ENCODE results near the gene ERMP1.
"Not testable (repeated sequence)": the region's sequence is repeated elsewhere in the genome, so short reads cannot be mapped to it uniquely, and the experiment has no call there.

The ERMP1 gene, protein sequence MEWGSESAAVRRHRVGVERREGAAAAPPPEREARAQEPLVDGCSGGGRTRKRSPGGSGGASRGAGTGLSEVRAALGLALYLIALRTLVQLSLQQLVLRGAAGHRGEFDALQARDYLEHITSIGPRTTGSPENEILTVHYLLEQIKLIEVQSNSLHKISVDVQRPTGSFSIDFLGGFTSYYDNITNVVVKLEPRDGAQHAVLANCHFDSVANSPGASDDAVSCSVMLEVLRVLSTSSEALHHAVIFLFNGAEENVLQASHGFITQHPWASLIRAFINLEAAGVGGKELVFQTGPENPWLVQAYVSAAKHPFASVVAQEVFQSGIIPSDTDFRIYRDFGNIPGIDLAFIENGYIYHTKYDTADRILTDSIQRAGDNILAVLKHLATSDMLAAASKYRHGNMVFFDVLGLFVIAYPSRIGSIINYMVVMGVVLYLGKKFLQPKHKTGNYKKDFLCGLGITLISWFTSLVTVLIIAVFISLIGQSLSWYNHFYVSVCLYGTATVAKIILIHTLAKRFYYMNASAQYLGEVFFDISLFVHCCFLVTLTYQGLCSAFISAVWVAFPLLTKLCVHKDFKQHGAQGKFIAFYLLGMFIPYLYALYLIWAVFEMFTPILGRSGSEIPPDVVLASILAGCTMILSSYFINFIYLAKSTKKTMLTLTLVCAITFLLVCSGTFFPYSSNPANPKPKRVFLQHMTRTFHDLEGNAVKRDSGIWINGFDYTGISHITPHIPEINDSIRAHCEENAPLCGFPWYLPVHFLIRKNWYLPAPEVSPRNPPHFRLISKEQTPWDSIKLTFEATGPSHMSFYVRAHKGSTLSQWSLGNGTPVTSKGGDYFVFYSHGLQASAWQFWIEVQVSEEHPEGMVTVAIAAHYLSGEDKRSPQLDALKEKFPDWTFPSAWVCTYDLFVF

DNA sequence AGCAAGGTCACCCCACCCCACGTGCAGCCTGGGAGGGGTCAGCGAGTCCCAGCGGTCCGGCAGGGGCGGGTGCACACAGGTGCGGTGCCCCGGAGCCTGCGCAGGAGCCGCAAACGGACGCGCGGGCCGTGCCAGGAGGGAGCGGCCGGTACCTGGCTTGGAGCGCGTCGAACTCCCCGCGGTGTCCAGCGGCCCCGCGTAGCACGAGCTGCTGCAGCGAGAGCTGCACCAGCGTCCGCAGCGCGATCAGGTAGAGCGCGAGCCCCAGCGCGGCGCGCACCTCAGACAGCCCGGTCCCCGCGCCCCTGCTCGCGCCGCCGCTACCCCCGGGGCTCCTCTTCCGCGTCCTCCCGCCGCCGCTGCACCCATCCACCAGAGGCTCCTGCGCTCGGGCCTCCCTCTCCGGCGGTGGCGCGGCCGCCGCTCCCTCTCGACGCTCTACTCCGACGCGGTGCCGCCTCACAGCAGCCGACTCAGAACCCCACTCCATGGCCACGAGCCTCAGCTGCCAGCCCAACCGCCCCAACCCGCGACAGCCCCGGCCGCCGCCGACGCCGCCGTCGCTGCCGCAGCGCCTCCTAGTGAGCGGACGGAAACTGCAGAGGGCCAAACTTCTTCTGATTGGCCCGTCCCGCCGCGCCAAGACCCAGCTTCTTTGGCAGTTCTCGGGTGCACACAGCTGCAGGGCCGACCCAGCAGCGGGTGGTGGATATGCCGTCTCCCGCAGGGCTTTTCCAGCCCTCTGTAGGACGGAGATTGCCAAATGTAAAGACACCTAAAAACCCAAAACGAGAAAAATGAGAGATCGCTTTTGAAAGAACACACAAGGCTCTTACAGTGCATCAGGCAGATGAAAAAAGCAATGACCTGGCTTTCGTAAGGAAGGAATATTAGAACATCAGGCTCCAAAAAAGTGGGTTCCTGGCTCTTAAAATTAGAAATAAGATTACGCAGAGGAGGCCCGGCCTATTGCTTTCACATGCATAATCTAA is at the start of gene ERMP1:
Gene ERMP1 (minus strand): TSS at position 580 of the 992 bp plus-strand sequence. CDS start 90 bp downstream, at position 490.
- peak; percentile 100 for DNase-seq

DNA sequence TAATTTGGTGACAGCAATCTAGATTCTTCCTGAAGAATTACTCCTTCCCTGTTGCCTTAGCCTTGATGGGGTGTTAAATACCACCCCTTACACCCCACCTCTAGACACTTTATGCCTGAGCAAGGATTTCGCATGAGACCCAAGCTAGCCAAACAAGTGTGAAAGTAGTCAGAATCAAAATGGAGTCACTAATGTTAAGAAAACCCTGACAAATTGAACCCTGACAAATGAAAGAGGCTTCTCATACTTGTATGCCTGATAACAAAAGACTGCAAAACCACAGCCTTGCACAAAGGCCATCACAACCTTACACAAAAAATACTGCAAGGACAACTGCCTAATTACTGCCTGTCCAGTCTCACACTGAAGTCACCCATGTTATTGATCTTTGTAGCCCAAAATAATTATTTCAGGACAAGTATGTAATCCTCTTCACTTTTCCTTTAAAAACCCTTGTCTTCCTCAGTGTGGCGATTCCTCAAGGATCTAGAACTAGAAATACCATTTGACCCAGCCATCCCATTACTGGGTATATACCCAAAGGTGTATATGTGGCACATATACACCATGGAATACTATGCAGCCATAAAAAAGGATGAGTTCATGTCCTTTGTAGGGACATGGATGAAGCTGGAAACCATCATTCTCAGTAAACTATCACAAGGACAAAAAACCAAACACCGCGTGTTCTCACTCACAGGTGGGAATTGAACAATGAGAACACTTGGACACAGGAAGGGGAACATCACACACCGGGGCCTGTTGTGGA is 49.5 kb upstream of the ERMP1 start:
- not testable (repeated sequence) for DNase-seq

DNA sequence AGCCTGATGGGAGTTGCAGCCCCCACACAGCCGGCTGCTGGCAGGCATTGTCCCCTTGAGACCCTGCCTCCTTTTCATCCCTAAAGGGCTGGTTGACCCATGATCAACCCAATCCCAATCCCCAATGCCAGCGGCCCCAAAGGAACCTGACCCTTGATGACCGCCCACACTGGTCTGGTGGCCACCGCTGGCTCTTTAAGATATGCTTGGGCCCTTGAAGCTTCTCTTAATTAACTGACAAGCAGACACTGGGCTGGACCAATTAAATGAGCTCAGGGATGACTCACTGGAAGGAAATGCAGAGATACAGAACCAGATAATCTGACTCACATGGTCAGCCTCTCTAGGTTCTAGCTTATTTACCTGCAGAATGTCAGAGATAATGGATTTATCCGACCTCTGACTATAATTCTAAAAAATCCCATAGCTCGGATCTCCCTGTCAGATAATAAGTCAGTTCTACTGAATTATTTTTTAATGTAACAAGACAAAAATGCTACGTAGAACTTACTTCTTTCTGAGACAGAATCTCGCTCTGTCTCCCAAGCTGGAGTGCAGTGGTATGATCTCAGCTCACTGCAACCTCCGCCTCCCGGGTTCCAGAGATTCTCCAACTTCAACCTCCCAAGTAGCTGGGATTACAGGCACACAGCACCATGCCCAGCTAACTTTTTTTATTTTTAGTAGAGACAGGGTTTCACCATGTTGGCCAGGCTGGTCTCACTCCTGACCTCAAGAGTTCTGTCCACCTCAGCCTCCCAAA is 46.7 kb upstream of the ERMP1 start:
- DNase-seq = peak; percentile 100

DNA sequence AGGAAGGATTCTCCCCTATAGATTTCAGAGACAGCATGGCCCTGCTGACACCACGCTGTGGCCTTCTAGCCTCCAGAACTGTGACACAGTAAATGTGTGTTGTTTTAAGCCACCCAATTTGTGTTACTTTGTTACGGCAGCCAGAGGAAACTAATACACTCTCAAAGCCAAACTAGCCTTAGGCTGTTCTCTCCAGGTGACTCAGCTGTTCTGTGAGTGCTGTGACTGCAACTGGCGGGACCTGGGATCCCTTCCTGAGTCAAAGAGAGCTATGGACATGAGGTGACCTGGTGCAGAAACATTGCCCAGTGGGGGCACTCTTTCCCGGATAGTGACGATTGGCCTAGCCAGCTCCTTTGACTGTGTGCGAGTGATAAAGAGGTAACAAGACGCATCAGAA is 43.8 kb upstream of the ERMP1 start:
- DNase-seq = no peak

DNA sequence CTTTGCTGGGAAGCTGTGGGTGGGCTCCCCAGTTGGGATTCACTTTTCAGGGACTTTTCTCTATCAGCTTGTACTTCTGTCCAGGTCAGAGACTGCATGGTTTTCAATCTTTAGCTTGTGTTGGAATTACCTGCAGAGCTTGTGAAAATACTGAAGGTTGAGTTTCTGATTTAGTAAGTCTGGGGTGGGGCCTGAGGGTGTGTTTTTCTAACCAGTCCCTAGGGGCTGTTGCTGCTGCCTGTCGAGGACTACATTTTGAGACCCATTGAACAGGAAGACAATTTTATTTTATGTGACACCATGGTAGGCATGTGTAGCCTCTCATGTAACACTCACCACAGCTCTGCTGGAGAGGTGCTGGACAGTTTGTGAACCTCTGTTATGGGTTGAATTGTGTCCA is 43.1 kb upstream of the ERMP1 start:
- no peak for DNase-seq

DNA sequence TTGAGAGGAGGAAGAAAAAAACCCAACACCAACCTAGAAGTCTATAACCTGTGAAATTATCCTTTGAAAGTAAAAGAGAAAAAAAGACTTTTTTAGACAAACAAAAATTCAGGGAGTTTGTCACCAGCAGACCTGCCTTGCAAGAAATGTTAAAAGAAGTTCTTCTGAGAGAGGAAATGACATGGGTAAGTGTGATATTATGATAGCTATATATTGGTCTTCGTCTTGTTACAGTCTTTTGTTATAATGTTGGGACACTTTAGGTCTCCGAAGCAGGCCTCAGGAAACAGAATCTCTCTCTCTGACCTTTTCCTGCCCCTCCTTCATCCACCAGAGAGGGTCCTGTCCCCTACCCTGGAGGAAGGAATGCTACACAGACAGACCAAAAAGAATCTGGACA is 41.1 kb upstream of the ERMP1 start:
- no peak for DNase-seq

DNA sequence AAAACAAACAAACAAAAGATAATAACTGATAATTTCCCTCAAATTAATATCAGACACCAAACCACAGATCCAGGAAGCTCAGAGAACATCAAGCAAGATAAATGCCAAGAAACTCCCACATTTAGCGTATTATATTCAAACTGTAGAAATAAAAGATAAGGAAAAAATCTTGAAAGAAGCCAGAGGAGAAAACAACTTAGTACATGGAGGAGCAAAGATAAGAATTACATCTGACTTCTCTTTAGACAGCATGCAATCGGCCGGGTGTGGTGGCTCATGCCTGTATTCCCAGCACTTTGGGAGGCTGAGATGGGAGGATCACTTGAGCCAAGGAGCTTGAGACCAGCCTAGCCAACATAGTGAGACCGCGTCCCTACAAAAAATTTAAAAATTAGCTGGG is 40.5 kb upstream of the ERMP1 start:
- DNase-seq = peak; percentile 86

DNA sequence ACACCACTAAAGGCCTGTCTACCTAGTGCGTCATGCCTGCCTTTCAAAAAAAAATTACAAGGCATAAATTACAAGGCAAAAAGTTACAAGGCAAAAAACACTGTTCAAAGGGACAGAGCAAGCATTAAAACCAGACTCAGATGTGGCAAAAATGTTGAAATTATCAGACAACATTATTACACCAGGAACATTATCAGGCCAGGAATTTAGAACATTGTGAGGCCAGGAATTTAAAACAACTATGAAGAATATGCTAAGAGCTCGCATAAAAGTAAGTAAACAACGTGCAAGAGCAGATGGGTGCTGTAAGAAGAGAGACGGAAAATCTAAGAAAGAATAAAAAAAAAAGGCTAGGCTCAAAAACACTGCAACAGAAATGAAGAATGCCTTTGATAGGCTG is 39.6 kb upstream of the ERMP1 start:
- DNase-seq = no peak

DNA sequence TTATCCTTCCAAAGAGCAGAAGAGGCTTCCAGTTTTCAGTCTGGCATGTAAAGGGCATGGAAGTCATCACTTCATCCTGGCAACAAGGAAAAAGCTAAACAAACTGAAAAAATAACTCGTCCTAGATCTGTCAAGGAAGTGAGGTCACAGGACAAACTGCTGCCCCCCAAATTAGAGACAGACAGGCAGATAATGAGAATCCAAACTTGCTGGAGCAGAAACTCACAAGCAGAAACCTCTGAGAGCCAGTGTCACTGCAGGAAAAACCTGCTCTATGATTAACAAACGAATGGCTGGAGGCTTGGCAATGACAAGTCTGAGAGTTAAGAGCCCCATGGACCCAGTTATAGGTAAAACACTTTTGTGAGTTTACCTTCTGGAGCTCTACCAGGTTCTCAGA is 38.9 kb upstream of the ERMP1 start:
- DNase-seq = no peak

DNA sequence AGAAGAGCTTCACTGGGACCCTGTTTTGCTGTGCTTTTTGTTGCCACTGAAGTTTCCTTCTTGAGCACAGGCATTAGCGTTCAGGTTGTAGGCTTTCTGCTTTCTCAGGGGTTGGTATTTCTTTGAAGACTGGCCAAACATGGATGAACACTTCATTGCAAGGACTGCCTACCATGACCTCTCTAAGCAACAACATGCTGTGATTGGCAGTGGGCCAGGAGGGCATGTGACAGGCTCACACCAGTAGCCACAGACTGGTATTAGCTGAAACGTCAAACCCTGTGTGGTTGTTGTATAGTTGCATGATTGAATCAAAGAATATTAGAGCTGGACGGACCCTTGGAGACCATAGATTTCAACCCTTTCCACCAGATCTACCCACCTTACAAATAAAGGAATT is 37.8 kb upstream of the ERMP1 start:
- DNase-seq = peak; percentile 96

DNA sequence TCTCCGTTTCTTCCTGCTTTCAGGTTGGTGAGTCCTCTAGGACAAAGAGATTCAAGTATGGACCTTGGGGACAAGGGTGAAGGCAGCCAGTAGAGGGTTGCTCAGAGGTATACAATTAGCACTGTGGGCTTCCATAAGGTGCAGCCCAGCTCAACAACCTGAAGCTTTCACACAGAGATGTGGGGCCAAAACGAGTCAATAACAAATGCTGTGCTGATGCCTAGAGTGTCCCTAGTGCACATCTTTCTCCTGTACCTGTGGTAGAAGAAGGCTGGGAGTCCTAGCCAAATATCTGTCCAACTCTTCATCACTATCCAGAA is 37.1 kb upstream of the ERMP1 start:
- DNase-seq = no peak

DNA sequence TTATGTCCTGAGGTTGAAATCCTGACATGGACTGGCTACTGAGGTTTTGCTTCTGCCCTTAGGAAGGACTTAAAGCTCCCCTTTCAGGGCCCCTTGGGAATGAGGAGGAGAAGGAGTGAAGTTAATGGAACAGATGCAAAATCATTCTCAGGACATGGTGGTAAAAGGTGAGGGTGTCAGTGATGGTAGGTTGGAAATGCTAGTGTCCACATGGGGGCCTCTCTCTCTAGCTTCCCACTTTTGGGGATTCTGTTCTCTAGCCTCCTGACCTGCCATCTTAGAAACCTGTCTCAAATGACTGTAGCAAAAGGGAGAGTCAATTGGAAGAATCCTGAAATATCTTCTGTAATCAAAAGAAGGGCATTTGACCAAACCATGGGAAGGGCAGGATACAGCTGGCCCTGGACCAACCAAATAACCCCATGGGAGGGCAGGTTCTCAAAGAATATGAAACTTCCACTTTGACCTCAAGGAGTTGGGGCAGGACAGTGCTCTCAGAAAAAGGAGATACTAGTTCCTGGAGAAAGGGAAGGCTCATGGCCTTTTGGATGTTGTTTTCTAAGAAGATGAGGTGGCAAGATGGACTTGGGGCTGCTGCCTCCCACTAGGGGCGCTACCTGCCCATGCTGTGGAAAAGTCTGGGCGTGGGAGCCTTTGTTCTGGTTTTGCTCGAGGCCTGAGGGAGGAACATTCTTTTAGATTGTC is 36.5 kb upstream of the ERMP1 start:
- peak; percentile 100 for DNase-seq

DNA sequence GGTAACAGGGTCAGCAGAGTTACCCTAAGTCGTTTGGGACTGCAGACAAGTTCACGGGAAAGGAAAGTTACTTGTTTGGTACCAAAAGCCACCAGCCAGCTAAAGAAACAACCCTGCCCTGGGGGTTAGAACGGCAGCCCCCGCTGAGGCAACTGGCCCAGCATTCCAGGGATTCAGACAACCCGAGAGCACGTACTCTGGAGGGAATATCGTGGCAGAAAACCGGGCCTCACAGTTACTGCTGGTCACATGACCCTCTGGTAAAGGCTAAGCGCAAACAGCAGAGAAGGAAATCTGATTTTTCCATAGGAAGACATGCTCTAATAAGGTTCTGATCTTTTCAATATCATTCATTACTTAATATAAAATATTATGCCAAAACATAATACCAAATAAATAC is 35.3 kb upstream of the ERMP1 start:
- no peak for DNase-seq

DNA sequence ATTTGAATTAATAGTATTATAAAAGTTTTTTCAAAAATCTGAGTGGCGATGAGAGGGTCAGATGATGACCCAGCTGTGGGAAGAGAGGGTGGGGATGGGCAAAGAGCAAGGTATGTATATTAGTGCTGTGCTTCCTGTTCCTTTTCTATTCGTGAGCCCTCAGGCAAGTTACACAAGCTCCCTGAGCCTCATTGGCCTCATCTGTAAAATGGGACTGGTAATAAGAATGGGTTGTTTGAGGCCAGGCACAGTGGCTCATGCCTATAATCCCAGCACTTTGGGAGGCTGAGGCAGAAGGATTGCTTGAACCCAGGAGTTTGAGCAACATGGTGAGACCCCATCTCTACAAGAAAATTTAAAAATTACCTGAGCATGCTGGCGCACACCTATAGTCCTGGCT is 33.8 kb upstream of the ERMP1 start:
- DNase-seq = no peak

DNA sequence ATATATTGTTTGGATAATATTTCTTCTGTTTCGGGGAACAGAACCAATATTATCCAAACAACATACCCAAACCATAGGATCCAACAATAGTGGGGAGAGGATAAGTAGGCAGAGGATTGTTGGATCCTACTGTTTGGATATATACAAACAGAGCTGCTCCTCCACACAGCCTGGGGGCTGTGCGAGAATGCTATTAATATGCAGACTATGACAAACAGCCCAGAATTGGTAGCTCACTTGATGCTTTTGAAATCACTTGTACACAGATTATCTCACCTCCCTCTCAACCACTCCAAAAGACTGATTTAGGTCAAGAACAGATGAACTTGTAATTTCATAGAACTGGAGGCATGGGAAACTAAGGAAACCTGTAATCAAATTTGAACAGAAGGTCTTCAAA is 33.4 kb upstream of the ERMP1 start:
- DNase-seq = no peak

DNA sequence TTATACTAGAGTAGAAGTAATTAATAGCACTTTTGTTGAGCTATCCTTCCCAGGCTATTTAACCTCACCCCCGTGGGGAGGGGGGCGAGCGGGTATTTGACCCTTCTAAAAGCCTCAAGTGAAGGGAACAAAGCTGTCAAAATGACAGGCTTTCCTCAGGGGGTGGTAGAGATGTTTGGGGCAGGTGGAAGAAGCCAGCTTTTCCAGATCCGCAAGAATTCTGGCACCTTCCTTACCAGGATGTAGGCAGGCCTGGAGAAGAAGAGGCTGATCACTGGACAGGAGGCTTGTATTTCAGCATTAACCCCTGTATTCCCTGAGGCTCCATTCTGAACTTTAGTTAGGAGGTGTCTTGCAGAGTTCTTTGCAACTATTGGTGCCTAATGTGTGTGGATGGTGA is 31.5 kb upstream of the ERMP1 start:
- no peak for DNase-seq

DNA sequence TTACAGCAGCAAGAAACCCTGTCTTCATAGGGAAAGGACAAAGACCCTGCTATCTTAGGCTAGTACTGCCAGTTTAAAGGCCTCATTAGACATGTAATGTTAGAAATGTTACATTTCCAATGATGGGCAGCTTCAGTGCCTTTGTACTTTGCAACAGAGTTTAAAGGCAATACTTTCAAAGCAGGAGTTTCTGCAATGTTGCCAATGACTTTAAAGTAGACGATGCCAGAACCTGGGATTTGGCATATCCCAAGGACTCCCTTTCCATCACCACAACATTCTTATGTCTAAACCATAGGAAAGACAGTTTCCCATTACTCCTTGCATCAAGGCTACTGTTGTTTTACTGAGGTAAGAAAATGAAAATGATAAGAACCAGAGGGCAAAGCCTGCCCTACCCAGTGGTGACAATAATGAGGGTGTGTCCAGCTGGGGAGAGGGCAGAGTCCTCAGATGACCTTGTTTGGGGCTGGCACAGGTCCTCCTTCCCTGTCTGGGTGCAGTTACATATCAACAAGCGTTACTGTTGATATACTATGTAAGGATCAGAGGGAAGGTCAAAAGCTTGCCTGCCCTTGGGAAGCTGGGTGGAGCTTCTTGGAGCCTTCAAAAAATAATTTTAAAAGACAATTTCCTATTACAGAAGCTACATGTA is 30.3 kb upstream of the ERMP1 start:
- DNase-seq = no peak

DNA sequence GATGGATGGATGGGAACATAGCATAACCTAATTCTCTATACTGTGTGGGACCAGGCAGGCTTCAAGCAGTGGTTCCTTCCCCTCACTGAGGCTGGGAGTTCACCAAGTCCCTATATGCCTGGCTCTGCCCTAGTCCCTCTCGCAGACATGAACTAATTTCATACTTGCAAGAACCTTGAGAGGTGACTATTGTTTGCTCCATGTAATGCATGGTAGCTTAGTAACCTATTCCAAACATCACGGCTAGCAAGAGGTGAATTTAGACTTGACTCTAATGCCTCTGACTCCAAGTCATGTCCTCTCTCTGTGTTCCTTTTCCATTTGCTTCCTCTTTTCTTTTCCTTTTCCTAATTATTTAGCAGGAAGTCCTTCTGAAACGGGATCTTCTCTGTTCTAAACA is 25.9 kb upstream of the ERMP1 start:
- DNase-seq = no peak

DNA sequence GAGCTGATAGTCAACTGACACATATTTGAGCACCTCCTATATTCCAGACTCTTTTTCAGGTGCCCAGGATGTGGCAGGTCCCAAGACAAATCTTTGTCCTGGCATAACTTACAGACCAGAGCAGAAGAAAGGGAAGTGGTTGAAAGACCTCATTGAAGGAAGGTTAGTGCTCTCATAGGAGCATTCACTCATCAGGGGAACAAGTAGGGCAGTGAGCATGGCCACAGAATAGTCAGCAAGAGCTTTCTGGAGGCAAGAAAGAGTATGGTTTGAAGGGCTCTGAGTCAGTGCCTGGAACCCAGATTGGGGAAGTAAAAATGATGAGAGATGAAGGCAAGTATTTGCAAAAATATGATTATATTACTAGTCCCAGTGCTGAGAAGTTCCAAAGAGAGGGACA is 25.0 kb upstream of the ERMP1 start:
- DNase-seq = peak; percentile 92
